Measurements from ENCODE around the gene EFCAB6.

EFCAB6 gene

DNA sequence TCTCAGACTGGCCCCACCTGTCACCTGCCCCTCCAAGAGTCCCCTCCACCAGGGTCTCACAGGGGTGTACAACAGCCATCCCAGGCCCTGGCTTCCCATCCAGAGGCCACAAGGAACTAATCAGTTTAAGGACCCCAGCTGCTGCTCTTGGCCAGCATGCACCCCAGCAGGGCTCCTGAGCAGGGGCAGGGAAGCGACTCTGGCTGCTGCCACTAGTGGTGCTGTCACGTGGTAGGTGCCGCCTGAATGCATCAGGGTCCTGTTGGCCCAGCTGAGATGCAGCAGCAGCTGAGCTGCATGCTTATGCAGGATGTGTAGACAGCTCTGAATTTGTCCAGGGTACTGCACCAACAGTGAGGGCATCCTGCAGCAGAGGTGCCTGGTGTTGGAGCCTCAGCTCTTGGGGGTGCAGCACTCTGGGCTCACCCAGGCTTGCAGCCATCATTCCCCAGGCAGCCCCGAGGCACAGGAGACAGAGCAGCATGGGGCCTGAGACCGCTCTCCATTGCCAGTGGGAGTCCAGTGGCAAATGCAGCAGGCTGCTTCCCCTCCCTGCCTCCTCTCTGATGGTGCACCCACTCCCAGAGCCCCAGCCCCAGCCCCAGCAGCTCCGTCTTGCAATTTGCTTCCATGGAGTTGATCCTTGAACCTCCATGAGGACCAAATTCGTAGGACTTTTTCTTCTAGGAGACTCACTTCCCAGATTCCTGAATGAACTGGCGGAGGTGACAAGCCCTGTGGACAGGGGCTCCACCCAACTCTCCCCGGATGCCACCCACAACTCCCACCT lies 301.6 kb downstream of the EFCAB6 start:
- DNase-seq (ENCODE audit: low read depth in 2 of 2, low spot score in 1 of 2): no peak

DNA sequence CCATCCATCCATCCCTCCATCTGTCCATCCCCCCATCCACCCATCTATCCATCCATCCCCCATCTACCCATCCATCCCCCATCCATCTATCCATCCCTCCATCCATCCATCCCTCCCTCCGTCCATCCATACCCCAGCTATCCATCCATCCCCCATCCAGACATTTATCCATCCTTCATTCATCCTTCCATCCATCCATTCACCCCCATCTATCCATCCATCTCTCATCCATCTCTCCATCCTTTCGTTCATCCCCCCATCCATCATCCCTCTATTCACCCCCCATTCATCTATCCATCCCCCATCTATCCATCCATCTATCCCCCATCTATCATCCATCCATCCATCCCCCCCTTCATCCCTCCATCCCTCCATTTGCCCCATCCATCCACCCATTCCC lies 302.8 kb downstream of the EFCAB6 start:
- DNase-seq (ENCODE audit: low read depth in 2 of 2, low spot score in 1 of 2): no peak

DNA sequence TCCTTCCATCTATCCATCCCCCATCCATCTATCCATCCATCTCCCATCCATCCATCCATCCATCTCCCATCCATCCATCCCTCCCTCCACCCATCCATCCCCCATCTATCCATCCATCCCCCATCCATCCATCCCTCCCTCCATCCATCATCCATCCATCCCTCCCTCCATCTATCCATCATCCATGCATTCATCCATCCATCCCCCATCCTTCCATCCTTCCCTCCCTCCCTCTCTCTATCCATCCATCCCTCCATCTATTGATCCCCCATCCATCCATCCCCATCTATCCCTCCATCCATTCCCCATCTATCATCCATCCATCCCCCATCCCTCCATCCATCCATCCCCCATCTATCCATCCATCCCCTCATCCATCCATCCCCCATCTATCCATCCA lies 303.6 kb downstream of the EFCAB6 start:
- no peak for DNase-seq (ENCODE audit: low read depth in 2 of 2, low spot score in 1 of 2)

DNA sequence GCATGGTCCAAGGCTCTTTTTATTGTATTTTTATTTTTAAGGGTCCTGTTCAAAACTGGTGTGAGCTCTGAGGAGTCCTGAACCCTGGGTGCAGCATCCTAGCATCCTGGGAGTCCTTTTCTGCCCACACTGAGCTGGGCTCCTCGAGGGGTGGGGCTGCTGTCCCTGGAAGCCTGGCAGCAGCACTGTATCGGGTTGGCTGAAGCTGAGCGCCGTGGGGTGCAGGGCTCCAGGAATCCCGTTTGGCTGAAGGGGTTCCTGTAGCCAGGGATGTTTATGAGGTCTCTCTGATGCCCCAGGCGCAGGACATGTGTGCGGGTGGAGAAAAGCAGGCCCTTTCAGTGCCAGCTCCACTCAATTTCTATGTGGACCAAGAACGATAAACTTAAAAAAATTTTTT lies 304.9 kb downstream of the EFCAB6 start:
- no peak for DNase-seq (ENCODE audit: low read depth in 2 of 2, low spot score in 1 of 2)

DNA sequence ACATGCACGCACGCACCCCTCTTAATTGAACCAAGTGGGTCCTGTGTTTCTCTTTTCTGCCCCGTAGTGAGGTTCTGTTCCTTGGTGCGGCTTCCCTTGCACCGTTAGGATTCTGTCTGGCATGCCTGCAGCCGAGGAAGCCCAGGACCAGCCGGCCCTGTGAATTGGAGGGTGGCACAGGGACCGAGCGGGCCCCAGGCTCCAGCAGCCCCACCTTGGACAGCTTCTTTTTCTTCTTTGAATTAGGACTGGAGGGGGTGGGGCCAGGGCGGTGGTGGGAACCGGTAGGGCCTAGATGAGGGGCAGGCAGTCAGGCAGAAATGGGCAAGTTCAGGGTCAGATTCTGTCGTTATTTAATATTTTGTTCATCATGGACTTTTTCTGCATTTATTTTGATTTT lies 305.6 kb downstream of the EFCAB6 start:
- DNase-seq (ENCODE audit: low read depth in 2 of 2, low spot score in 1 of 2): no peak

DNA sequence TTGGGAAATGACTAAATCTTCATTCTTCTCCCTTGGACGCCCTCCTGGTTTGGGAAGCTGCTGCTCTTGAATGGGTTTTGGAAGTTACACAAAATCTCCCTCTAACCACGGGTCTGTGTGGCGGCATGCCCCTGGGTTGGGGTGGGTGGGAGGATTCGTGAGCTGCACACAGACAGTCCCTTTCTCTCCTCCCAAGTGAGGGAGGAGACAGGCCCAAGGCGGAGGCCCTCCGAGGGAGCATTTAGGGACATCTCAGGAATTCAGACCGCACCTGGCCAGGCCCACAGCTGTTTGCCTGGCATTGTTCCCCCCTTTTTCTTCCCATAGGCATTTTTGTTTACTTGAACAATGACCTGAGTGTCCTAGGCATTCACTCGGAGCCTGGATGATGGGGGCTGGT lies 306.2 kb downstream of the EFCAB6 start:
- no peak for DNase-seq (ENCODE audit: low read depth in 2 of 2, low spot score in 1 of 2)

DNA sequence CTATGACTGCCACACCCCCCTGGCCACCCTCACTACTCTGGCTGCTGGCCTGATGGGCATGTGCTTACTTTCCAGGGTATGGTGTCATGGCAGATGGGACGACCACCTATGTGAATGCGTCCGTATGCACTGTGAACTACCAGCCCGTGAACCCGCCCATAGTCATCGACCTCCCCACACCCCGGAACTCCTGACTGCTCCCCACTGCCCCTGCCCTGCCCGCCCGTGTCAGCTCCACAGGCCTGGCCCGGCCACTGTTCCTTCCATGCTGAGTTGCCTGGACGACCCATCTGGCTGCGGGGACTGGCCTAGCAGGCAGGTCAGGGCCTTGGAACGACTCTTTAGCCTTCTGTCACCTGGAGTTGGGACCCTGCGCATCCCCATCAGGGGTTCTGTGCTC lies 306.7 kb downstream of the EFCAB6 start:
- no peak for DNase-seq (ENCODE audit: low read depth in 2 of 2, low spot score in 1 of 2)

DNA sequence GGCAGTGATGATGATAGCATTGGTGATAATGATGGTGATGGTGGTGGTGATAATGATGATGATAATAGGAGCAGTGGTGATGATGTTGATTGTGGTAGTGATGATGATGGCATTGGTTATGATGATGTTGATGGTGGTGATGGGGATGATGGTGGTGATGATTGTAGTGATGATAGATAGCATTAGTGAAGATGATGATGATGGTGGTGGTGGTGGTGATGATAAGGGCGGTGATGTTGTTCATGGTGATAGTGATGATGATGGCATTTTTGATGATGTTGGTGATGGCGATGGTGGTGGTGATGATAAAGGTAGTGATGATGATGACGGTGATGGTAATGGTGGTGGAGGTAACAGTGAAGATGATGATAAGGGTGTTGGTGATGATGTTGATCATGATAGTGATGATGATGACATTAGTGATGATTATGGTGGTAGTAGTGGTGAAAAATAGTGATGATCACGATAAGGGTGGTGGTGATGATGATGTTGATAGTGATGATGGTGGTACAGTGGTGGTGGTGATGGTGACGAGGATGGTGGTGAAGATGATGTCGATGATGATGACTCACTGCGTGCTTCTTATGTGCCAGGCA lies 307.3 kb downstream of the EFCAB6 start:
- no peak for DNase-seq (ENCODE audit: low read depth in 2 of 2, low spot score in 1 of 2)

DNA sequence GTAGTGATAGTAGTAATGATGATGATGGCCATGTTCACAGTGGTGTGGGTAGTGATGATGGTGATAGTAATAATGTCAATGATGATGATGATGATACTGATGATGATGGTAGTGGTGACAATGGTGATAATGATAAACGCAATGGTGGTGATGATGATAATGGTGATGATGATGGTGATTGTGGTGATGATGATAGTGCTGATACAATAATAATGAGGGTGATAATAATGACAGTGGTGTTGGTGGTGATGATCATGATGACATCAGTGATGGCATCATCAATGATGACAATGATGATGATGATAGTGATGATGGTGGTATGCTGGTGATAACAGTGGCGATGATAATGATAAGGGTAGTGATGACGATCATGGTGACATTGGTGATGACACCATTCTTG lies 308.0 kb downstream of the EFCAB6 start:
- no peak for DNase-seq (ENCODE audit: low read depth in 2 of 2, low spot score in 1 of 2)

DNA sequence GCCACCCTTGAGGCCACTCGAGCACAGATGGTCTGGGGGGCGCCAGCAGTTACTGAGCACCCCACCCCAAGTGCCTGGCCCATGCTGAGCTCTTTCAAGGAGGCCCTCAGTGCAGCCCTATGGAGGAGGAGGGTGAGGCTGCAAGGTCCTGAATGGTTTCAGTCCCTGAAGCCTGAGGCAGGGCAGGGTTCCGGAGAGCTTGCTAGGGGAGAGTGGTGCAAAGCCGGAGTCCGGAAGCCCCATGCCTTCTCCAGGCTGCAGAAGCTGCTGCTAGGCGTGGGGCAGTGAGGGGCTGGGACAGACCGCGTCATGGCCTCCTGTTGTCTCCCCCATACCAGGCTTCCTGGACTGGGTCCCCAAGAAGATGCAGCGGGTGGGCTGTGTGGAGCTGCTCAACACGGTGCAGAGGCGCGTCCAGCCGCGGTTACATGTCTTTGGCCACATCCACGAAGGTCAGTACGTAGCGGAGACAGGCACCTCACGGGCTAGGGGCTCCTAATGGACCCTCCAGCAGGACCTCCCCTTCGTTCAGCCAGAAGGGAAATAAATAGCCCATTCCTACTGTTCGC lies 309.7 kb downstream of the EFCAB6 start:
- DNase-seq (ENCODE audit: low read depth in 2 of 2, low spot score in 1 of 2): no peak

DNA sequence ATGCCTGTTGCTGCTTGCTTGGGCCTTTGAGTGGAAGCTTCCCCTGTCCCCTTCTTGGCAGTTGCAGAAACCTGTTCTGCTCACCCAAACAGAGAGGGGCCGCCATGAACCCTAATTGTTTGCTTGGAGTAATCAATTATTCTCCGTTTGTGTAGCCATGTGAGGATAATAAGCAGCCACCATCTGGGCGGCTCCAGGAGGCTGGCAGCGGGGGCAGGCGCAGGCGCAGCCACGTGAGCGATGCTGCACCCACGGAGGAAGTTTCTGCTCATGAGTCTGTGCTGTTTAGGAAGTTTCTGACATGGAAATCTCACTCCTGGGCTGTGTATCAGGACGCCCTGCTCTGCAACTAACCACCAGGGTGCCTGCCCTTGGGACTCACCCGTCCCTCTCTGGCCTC lies 310.2 kb downstream of the EFCAB6 start:
- DNase-seq (ENCODE audit: low read depth in 2 of 2, low spot score in 1 of 2): no peak

DNA sequence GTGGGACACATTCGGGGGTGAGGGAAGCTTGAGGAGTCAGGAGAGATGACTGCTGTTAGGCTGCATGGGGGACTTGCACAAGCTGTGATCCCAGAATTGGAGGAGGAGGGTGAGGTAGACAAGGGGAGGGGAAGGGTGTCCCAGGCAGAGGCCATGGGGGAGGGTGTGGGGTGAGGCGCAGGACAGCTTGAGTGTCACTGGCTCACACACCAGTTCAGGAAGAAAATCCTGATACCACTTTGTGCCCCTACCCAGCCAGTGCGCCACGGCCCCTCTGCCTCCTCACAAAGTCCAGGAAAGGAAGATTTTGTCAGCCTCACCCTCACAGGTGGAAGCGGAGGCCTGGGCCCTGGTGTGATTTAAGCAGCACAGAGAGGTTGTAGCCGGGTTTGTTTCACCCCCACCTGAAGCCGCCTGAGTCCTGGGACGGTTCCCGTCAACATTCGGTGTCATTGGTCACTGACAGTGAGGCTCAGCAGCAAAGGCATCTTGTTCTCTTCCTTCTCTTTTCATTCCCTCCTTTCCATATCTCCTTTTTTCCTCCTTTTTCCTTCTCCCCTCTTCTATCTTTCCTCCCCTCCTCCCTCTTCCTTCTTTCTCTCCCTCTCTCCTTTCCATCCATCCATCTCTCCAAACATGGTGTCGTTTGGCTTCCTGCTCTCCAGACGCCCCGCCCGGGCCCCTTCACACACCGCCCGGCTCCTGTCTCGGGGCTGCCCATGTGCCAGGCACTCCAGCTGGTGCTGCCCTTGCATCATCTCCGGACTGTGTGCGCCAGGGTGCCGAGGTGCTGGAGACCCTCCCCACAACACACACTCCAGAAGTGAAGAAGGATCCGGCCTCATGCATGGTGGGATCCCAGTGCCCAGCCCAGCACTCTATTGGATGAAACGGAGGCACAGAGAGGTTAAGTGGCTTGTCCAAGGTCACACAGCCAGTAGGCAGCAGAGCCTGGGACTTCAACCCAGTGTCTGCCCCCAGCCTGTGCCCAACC lies 311.0 kb downstream of the EFCAB6 start:
- no peak for DNase-seq (ENCODE audit: low read depth in 2 of 2, low spot score in 1 of 2)

DNA sequence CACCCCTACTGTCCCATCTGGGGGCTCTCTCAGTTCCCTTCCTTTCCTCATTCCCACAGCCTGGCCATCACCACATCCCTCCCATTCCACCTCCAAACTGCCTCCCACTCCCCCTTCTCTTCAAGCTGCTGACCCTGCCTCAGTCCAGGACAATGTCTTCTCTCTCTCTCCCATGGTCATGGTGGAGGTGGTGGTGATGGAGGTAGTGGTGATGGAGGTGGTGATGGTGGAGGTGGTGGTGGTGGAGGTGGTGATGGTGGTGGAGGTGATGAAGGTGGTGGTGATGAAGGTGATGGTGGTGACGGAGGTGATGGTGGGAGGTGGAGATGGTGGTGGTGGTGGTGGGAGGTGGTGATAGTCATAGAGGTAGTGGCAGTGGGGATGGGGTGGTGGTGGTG lies 313.2 kb downstream of the EFCAB6 start:
- DNase-seq (ENCODE audit: low read depth in 2 of 2, low spot score in 1 of 2): no peak

DNA sequence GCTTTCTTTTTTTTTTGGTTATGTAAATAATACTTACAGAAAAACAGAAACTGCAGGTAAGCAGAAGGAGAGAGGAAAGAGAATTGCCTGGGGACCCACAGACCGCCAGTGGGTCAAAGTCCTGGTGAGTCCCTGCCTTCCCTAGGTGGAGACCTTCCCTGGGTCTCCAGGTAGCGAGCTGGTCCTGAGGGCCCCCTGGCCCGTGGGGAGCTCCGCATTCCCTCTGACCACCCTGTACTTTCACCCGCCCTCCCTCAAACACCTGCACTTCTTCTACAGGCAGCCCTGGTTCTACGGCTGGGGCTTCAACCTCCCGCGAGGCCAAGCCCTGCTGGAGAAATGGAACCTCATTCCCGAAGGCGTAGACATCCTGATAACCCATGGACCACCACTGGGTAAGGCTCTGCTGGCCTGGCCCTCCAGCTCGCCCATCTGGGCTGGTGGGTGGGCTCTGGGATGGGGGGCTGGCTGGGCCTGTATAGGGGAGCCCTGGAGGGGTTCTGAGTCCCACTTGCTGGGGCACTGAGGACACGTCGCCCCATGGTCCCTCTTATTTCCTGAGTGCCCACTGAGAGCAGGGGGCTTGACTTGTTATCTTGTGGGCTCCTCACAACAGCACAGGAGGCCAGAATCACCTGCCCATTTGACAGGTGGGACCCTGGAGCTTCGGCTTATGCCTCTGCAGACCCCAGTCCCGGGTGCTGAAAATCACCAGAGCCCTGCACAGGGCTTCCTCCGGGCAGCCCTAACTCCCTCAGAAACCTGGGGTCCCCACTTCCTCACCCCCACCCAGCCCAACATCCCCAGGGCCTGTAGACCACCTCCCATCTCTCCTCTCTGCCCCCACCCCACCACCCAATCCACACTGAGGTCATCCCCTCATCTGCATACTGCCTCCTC lies 313.9 kb downstream of the EFCAB6 start:
- DNase-seq (ENCODE audit: low read depth in 2 of 2, low spot score in 1 of 2): no peak

DNA sequence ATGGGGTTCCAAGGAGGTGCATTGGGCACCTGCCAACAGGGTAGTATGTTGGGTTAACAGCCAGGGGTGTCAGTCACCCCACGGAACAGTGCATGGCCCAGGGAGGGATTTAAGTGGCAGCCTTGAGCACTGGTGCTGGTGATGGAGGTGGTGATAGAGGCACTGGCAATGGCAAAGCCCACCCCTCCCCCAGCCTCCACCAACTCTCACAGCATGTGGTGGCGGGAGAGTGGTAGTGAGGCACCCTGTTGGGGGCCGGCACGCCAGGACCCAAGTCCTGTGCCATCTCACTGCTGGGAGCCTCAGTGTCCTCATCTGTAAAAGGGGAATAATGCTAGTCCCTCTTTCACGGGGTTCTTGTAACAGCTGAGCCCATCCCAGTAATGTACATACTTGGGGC lies 318.8 kb downstream of the EFCAB6 start:
- no peak for DNase-seq (ENCODE audit: low read depth in 2 of 2, low spot score in 1 of 2)

DNA sequence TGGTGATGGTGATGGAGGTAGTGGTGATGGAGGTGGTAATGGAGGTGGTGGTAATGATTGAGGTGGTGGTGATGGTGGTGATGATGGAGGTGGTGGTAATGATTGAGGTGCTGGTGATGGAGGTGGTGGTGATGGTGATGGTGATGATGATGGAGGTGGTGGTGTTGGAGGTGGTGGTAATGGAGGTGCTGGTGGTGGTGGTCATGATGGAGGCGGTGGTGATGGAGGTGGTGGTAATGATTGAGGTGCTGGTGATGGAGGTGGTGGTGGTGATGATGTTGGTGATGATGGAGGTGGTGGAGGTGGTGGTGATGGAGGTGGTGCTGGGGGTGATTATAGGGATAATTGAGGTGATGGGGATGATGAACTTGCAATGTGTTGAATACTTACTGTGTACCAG lies 320.4 kb downstream of the EFCAB6 start:
- DNase-seq (ENCODE audit: low read depth in 2 of 2, low spot score in 1 of 2): no peak

DNA sequence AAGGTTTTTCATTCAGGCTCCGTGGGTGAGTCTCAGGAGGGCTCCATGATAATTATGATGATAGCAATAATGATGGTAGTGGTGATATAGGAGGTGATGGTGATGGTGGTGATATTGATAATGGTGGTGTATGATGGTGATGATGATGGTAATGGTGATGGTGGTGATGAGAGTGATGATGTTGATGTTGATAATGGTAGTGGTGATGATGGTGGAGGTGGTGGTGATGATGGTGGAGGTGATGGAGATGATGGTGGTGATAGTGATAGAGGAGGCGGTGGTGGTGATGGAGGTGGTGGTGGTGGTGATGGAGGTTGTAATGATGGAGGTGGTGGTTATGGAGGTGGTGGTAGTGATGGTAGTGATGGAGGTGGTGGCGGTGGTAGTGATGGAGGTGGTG lies 320.9 kb downstream of the EFCAB6 start:
- no peak for DNase-seq (ENCODE audit: low read depth in 2 of 2, low spot score in 1 of 2)

DNA sequence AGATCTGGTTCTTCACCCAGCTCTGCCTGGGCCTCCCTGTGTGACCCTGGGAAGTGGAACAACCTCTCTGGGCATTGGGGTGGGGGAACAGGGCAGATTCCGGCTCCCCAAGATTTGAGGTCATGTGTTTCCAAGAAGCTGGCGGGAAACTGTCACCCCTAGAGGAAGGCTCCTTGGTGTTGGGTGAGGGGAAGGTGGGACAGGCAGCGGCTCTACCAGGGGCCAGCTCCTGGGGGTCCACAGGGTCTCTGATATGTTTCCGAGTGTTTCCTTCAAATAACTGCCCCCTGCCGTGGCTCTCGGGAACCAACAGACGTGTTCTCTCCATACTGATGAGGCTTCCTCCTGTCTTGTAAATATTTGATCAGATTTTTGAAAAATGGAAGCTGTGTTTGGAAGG lies 321.8 kb downstream of the EFCAB6 start:
- DNase-seq (ENCODE audit: low read depth in 2 of 2, low spot score in 1 of 2): no peak

DNA sequence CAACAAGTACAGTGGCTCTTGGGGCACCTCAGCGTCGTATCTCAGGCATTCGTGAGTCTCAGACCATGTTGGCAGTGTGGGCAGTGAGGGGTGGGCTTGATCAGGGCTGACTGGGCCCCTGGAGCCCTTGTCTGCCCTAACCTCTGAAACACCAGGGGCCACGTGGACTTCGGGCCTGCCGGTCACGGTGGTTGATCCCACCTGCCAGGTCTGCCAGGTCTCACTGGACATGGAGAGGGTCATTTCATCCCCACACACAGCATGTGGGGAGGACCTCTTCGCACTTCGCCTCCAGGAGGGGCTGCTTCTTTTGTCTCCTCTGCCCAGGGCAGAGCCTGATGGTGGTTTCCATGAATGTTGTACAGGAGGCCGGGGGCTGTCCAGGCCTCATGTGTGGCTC lies 323.2 kb downstream of the EFCAB6 start:
- DNase-seq (ENCODE audit: low read depth in 2 of 2, low spot score in 1 of 2): no peak

DNA sequence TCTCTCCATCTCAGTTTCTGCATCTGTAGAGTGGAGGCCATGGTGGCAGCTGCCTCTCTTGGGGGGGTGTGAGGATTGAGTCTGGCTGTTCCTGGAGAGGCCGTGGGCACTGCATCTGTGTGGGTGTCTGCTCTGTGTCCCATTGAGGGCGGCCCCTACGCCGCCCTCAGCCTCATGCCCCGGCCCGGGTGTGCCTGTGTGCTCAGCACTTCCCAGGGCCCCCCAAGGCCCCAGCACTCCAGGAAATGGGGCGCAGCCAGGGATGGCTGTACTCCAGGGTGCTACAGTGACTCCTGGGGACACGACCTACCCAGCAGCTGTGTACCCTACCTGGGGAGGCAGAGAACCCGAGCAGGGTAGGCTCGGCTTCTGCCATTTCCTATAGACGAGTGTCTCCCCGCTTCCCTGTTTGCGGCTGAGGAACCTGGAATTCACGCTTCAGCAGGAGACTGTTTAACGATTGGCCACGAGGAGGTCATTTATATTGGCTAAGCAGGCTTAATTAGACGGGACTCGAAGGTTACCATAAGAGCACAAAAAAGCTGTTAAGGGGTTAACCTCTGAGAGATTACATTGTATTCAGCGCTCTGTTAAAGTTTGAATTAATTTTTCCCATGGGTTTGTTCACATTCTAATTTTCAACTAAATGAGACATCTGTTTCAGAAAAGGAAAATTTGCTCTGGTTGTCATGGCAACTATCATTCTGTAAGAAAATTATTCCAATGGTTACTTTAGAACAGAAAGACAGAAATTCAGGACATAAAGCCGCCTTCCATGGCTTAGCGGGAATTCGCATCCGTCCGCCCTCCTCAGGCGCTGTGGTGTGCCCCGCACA lies 323.9 kb downstream of the EFCAB6 start:
- no peak for DNase-seq (ENCODE audit: low read depth in 2 of 2, low spot score in 1 of 2)
